HG03558 (cell line): Measurements from ENCODE around the gene LRBA.

Experiments
- ATAC-seq: cut with Tn5 transposase; IDR thresholded peaks from one replicate; pipeline ENCODE4 v1.9.1; 2021; ENCODE audit warnings: moderate number of reproducible peaks; ENCODE audit not compliant: unreplicated experiment; ENCODE audit errors: extremely low read depth

The LRBA gene

GRCh38 chr4:150250293-150250997, 764.6 kb downstream of the LRBA start:
- no peak for ATAC-seq

- ATAC-seq: no peak
Observed at GRCh38 chr4:150248181-150248580, 766.9 kb downstream of the LRBA start.

- no peak for ATAC-seq
Observed at GRCh38 chr4:150247184-150247583, 767.9 kb downstream of the LRBA start.

- no peak for ATAC-seq
Observed at GRCh38 chr4:150244600-150244999, 770.5 kb downstream of the LRBA start.

GRCh38 chr4:150243932-150244331, 771.2 kb downstream of the LRBA start:
- no peak for ATAC-seq

- ATAC-seq: no peak
Observed at GRCh38 chr4:150242820-150243458, 772.1 kb downstream of the LRBA start.

GRCh38 chr4:150240011-150240410, 775.1 kb downstream of the LRBA start:
- no peak for ATAC-seq

GRCh38 chr4:150238591-150238990, 776.5 kb downstream of the LRBA start:
- ATAC-seq: no peak

- ATAC-seq: no peak
Observed at GRCh38 chr4:150237110-150237872, 777.8 kb downstream of the LRBA start.

GRCh38 chr4:150236626-150237025, 778.5 kb downstream of the LRBA start:
- ATAC-seq: no peak

- ATAC-seq: no peak
Observed at GRCh38 chr4:150235808-150236271, 779.2 kb downstream of the LRBA start.

GRCh38 chr4:150235317-150235716, 779.8 kb downstream of the LRBA start:
- no peak for ATAC-seq

- ATAC-seq: no peak
Observed at GRCh38 chr4:150234246-150234645, 780.8 kb downstream of the LRBA start.

- ATAC-seq: no peak
Observed at GRCh38 chr4:150232029-150232428, 783.1 kb downstream of the LRBA start.

- no peak for ATAC-seq
Observed at GRCh38 chr4:150231107-150231770, 783.8 kb downstream of the LRBA start.

- no peak for ATAC-seq
Observed at GRCh38 chr4:150230561-150230960, 784.5 kb downstream of the LRBA start.

- no peak for ATAC-seq
Observed at GRCh38 chr4:150229520-150229919, 785.6 kb downstream of the LRBA start.

- no peak for ATAC-seq
Observed at GRCh38 chr4:150224896-150225591, 790.0 kb downstream of the LRBA start.

GRCh38 chr4:150219841-150220240, 795.2 kb downstream of the LRBA start:
- ATAC-seq: no peak

GRCh38 chr4:150218447-150218846, 796.6 kb downstream of the LRBA start:
- no peak for ATAC-seq
